Endothelial cell of umbilical vein (primary cell): ENCODE results near the gene PON2. TPM values are rescaled to one million over a fixed set of nuclear protein-coding genes. Genes with fewer than 3 reads are reported as not detected.
A peak's percentile ranks its signal among the peaks of the same experiment; 100 is the strongest.

Experiments used
- BruUV-seq: library from RNA; stranded (reverse); fragments of 400-500 nt; replicated peaks from 2 replicates; lab custom pipeline; 2021; lab: Mats Ljungman, UMichigan
- CTCF ChIA-PET: fragments of 300-600, 350-600 bp; sonication (Branson Sonifier 250); formaldehyde crosslinking; loops from one replicate; lab custom pipeline; 2021; ENCODE audit warnings: antibody characterized with exemption, inconsistent platforms; lab: Charles Lee
- POLR2A ChIA-PET: fragments of 300-600, 350-600 bp; sonication (Branson Sonifier 250); formaldehyde crosslinking; loops from one replicate; lab custom pipeline; 2021; ENCODE audit warnings: antibody characterized with exemption, inconsistent platforms; lab: Charles Lee
- DNase-seq: peaks from one replicate; pipeline ENCODE4 v3.0.0-alpha.2; 2011; ENCODE audit warnings: low read depth, low spot score
- FAIRE-seq: peaks from 2 replicates; lab custom pipeline; 2011; peaks lifted over from hg19 to GRCh38; lab: Jason Lieb, UNC
- H2AFZ ChIP-seq: 2 replicates; pipeline ENCODE4 v1.6.0; 2012; ENCODE audit warnings: low read depth, low read length, control low read depth, inconsistent platforms
- H3K27ac ChIP-seq: 2 replicates; pipeline ENCODE4 v1.5.1; 2011; ENCODE audit warnings: low read depth, mild to moderate bottlenecking, control low read depth, low read length, moderate library complexity; ENCODE audit not compliant: insufficient read depth
- H3K27me3 ChIP-seq, 2 experiments: 2 replicates each; pipeline versions ENCODE4 v1.6.0 to v1.6.1; 2011; ENCODE audit warnings: low read length in 2 of 2, mixed read lengths in 1 of 2; ENCODE audit not compliant: control insufficient read depth in 2 of 2, insufficient read depth in 2 of 2
- H3K36me3 ChIP-seq, 2 experiments: 2 replicates in 1 of 2; 3 replicates in 1 of 2; pipeline ENCODE4 v1.5.1; 2011; ENCODE audit warnings: low read length in 2 of 2, mild to moderate bottlenecking in 1 of 2, moderate library complexity in 1 of 2; ENCODE audit not compliant: control insufficient read depth in 2 of 2, insufficient read depth in 2 of 2; ENCODE audit errors: extremely low read depth in 1 of 2
- H3K4me1 ChIP-seq: 3 replicates; pipeline ENCODE4 v1.5.1; 2011; ENCODE audit warnings: mild to moderate bottlenecking, low read length; ENCODE audit not compliant: control insufficient read depth, insufficient read depth; ENCODE audit errors: extremely low read depth
- H3K4me2 ChIP-seq: 2 replicates; pipeline ENCODE4 v1.6.1; 2011; ENCODE audit warnings: low read length, control low read depth, mixed read lengths; ENCODE audit not compliant: insufficient read depth
- H3K4me3 ChIP-seq, 3 experiments: fragments of 200-600 bp in 1 of 3; sonication (generic), shearing (Covaris generic) in 1 of 3; replicated peaks in 1 of 3; 2 replicates each; pipeline ENCODE4 v1.5.1; 2011 to 2016; ENCODE audit warnings: control low read depth in 3 of 3, low read length in 3 of 3, mild to moderate bottlenecking in 2 of 3, inconsistent platforms in 1 of 3, low read depth in 1 of 3, moderate library complexity in 1 of 3; ENCODE audit not compliant: insufficient read depth in 1 of 3
- H3K79me2 ChIP-seq: 2 replicates; pipeline ENCODE4 v1.6.0; 2012; ENCODE audit warnings: low read length, inconsistent platforms; ENCODE audit not compliant: control insufficient read depth, insufficient read depth
- H3K9ac ChIP-seq: replicated peaks from 2 replicates; pipeline ENCODE3; 2011; ENCODE audit warnings: low read length, control low read depth; ENCODE audit not compliant: insufficient read depth; ENCODE audit errors: extremely low read depth
- H3K9me1 ChIP-seq: replicated peaks from 3 replicates; pipeline ENCODE4 v1.6.0; 2011; ENCODE audit warnings: mild to moderate bottlenecking, low read length; ENCODE audit not compliant: control insufficient read depth, insufficient read depth; ENCODE audit errors: extremely low read depth
- H3K9me3 ChIP-seq: replicated peaks from 2 replicates; pipeline ENCODE4 v1.5.1; 2012; ENCODE audit warnings: low read length, inconsistent platforms; ENCODE audit not compliant: control insufficient read depth, insufficient read depth
- H4K20me1 ChIP-seq: replicated peaks from 2 replicates; pipeline ENCODE3; 2011; ENCODE audit warnings: mild to moderate bottlenecking, low read length; ENCODE audit not compliant: control insufficient read depth, insufficient read depth; ENCODE audit errors: extremely low read depth
- EZH2 ChIP-seq: IDR thresholded peaks from 2 replicates; pipeline ENCODE4 v1.6.1; 2012; ENCODE audit warnings: borderline replicate concordance, low read depth, mild to moderate bottlenecking, moderate library complexity, low read length, inconsistent platforms; ENCODE audit not compliant: severe bottlenecking
- GATA2 ChIP-seq: IDR thresholded peaks from 2 replicates; pipeline ENCODE4 v1.7.0; 2011; ENCODE audit warnings: low read depth, mild to moderate bottlenecking, moderate library complexity, mixed read lengths, low read length; ENCODE audit not compliant: insufficient read length, insufficient read depth
- JUN ChIP-seq: IDR thresholded peaks from 2 replicates; pipeline ENCODE4 v1.6.1; 2011; ENCODE audit warnings: borderline replicate concordance, low read depth; ENCODE audit not compliant: insufficient read length, insufficient read depth
- MYC ChIP-seq: IDR thresholded peaks from one replicate; pipeline ENCODE4 v1.6.1; 2011; ENCODE audit warnings: mild to moderate bottlenecking, low read depth, low read length
- POLR2A ChIP-seq: IDR thresholded peaks from 2 replicates; pipeline ENCODE4 v1.6.1; 2012; ENCODE audit warnings: low read depth, mild to moderate bottlenecking, control low read depth, low read length
- POLR2AphosphoS5 ChIP-seq: IDR thresholded peaks from 2 replicates; pipeline ENCODE4 v1.6.1; 2012; ENCODE audit warnings: low read depth, mild to moderate bottlenecking, control low read depth, low read length, moderate library complexity; ENCODE audit not compliant: insufficient read depth
- dilution Hi-C: fragments of 300-500 bp; cut with MboI; formaldehyde crosslinking; loops from one replicate; pipeline ENCODE4 v1.15.0; 2019; ENCODE audit warnings: low sequenced_read_pairs; ENCODE audit not compliant: extremely low pct_ligation_motif_present
- intact Hi-C: fragments of 100-400 bp; cut with micrococcal nuclease; formaldehyde crosslinking; loops from one replicate; pipeline ENCODE4 v1.10.0; 2022
- polyA plus RNA-seq, 4 experiments: library from polyadenylated mRNA; depleted of rRNA in 3 of 4; stranded (reverse) in 3 of 4; unstranded in 1 of 4; fragments of >200 nt; gene quantifications; 2 replicates each; pipeline versions ENCODE4 v1.2.1 to v1.2.3, GENCODE V29; 2011 to 2012; ENCODE audit warnings: missing spikeins in 1 of 4
- total RNA-seq: library from RNA; stranded (reverse); gene quantifications from 2 replicates; pipeline ENCODE4 v1.2.3, GENCODE V29; 2021
- TF ChIP-seq, protein P1 (sequence below): IDR thresholded peaks from 2 replicates; pipeline ENCODE4 v1.6.1; 2011; ENCODE audit not compliant: insufficient read depth, insufficient read length
- TF ChIP-seq, protein P2 (sequence below), 2 donors: IDR thresholded peaks; 1 replicate in 1 of 2; 2 replicates in 1 of 2; pipeline ENCODE4 v1.5.1; 2011; ENCODE audit warnings: low read length in 2 of 2, mild to moderate bottlenecking in 2 of 2, moderate library complexity in 2 of 2, control low read depth in 1 of 2, inconsistent platforms in 1 of 2, low read depth in 1 of 2; ENCODE audit not compliant: insufficient read depth in 1 of 2; ENCODE audit errors: extremely low read depth in 1 of 2

Gene PON2
- total and polyA plus RNA-seq, 2 donors (not counting 3 experiments of a cell fraction or from before 2014, with no cell fraction given): 110 to 125 TPM

DNA sequence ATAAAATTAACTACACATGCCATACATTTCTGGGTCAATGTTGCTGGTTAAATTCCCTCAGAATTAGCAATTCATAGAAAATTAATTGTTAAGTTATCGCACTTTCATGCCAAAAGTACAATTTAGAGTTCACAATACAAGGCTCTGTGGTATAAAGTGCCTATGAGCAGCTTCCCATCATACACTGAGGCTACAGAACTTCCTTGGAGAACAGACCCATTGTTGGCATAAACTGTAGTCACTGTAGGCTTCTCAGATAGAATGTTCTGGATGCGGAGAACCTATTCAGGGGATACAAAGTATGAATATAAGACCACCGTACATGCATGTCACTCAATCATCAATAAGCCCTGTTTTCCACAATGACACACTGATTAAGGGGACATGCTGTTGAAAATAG, 29.6 kb downstream of the PON2 start:
- TF ChIP-seq MYC (no peak), POLR2A (no peak), GATA2 (no peak)
- TF ChIP-seq, protein P1, sequence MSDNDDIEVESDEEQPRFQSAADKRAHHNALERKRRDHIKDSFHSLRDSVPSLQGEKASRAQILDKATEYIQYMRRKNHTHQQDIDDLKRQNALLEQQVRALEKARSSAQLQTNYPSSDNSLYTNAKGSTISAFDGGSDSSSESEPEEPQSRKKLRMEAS: no peak
- peaks cover 4% of the 10 kb centered on the region in 2 experiments for H3K36me3 ChIP-seq
- dilution Hi-C loops: no loop called here
- BruUV-seq: TSS peak; percentile 57
- H3K9ac ChIP-seq: no peak overlapping the region
- H3K79me2 ChIP-seq: no peaks in the 10 kb centered on the region
- ChIA-PET POLR2A (no interaction called here), CTCF (interaction anchor here (1.2 kb wide), 1 partner anchor 10 kb away, joined by 3 read pairs; no protein-coding TSS in a partner anchor)
- DNase-seq (no peak), FAIRE-seq (no peak)
- intact Hi-C loops: no loop called here
- H3K27me3 ChIP-seq: no peaks in the 10 kb centered on the region
- no peak overlapping the region for H3K4me3 ChIP-seq
- H4K20me1 ChIP-seq: no peaks in the 10 kb centered on the region
- H3K27ac ChIP-seq: no peak overlapping the region
- H3K4me1 ChIP-seq: no peaks in the 10 kb centered on the region
- H3K9me3 ChIP-seq: no peaks in the 10 kb centered on the region
- H2AFZ ChIP-seq: no peak overlapping the region
- no peak overlapping the region for H3K4me2 ChIP-seq
- H3K9me1 ChIP-seq: no peaks in the 10 kb centered on the region

DNA sequence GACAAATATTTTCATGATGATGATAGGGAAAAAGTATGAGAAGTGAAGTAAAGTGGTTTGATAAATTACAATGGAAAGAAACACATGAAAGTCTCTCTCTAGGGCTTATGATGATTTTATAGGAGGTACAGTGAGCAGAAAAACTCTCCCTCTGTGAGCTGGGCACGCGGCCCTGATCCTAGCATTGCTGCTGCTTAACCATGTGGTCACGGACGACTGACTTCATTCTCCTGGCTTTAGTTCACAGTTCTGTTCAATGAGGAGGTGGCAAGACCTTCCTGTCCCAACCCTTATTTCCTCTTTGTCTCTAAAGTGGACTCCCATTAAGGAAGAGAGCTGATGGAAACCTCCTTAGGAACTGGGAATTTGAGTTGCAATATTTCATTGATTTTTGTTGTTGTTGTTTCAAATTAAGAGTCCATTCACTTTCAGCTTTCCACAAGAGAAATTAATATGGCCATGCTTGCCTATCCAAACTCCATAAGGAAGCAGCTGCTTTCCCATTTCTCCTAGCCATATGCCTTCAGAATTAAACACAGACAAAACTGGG, 30.4 kb downstream of the PON2 start:
- FAIRE-seq: peak; percentile 62
- no peaks in the 10 kb centered on the region for H3K79me2 ChIP-seq
- no peak overlapping the region for H3K4me2 ChIP-seq
- peaks cover 0 to 3% of the 10 kb centered on the region in 2 experiments for H3K36me3 ChIP-seq
- H2AFZ ChIP-seq: no peak overlapping the region
- TF ChIP-seq JUN: no peak
- TF ChIP-seq EZH2: no peak
- TF ChIP-seq GATA2: no peak
- no peak for TF ChIP-seq POLR2A
- TF ChIP-seq, protein P2, sequence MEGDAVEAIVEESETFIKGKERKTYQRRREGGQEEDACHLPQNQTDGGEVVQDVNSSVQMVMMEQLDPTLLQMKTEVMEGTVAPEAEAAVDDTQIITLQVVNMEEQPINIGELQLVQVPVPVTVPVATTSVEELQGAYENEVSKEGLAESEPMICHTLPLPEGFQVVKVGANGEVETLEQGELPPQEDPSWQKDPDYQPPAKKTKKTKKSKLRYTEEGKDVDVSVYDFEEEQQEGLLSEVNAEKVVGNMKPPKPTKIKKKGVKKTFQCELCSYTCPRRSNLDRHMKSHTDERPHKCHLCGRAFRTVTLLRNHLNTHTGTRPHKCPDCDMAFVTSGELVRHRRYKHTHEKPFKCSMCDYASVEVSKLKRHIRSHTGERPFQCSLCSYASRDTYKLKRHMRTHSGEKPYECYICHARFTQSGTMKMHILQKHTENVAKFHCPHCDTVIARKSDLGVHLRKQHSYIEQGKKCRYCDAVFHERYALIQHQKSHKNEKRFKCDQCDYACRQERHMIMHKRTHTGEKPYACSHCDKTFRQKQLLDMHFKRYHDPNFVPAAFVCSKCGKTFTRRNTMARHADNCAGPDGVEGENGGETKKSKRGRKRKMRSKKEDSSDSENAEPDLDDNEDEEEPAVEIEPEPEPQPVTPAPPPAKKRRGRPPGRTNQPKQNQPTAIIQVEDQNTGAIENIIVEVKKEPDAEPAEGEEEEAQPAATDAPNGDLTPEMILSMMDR (IDR thresholded peaks at IDR 0.05; ENCODE audit: extremely low read depth in 1 of 2, insufficient read depth in 1 of 2, low read depth in 1 of 2, low read length in 2 of 2): no peak
- TF ChIP-seq POLR2AphosphoS5: no peak
- TF ChIP-seq, protein P1: no peak
- BruUV-seq: no TSS peak
- dilution Hi-C loops: no loop called here
- H3K9me1 ChIP-seq: no peaks in the 10 kb centered on the region
- POLR2A ChIA-PET: no interaction called here
- H3K27me3 ChIP-seq: no peaks in the 10 kb centered on the region
- CTCF ChIA-PET: no interaction called here
- no peaks in the 10 kb centered on the region for H3K9me3 ChIP-seq
- no peak overlapping the region for H3K9ac ChIP-seq
- intact Hi-C loops: no loop called here
- DNase-seq: no peak
- H3K27ac ChIP-seq: no peak overlapping the region
- no peak overlapping the region for H3K4me3 ChIP-seq
- no peaks in the 10 kb centered on the region for H3K4me1 ChIP-seq
- no peaks in the 10 kb centered on the region for H4K20me1 ChIP-seq
